Islet precursor cell (in vitro differentiated cells): ENCODE results near the gene ASS1.

ENCODE experiments used
- DNase-seq: peaks from one replicate; pipeline ENCODE4 v3.0.0-alpha.2; 2018

ASS1 gene

GRCh38 chr9:130437011-130437789 is 7.6 kb upstream of the ASS1 start:
- no peak for DNase-seq

- no peak for DNase-seq
Measured at GRCh38 chr9:130438382-130438981, 6.3 kb upstream of the ASS1 start.

- no peak for DNase-seq
Measured at GRCh38 chr9:130441031-130441430, 3.7 kb upstream of the ASS1 start.

GRCh38 chr9:130442746-130443455 is 1.9 kb upstream of the ASS1 start:
- DNase-seq = no peak

- no peak for DNase-seq
Measured at GRCh38 chr9:130443456-130443801, 1.3 kb upstream of the ASS1 start.

- DNase-seq = no peak
Measured at GRCh38 chr9:130443840-130444492, 795 bp upstream of the ASS1 start.

- DNase-seq = peak; percentile 78
Measured at GRCh38 chr9:130445268-130445983, 665 bp downstream of the ASS1 start.

- peak; percentile 78 for DNase-seq
Measured at GRCh38 chr9:130446101-130446861, 1.5 kb downstream of the ASS1 start.

- no peak for DNase-seq
Measured at GRCh38 chr9:130447193-130447816, 2.5 kb downstream of the ASS1 start.

GRCh38 chr9:130448035-130448624 is 3.4 kb downstream of the ASS1 start:
- peak; percentile 79 for DNase-seq

GRCh38 chr9:130448771-130449603 is 4.2 kb downstream of the ASS1 start:
- no peak for DNase-seq

- no peak for DNase-seq
Measured at GRCh38 chr9:130450344-130451003, 5.7 kb downstream of the ASS1 start.

- no peak for DNase-seq
Measured at GRCh38 chr9:130451004-130451390, 6.2 kb downstream of the ASS1 start.

- peak; percentile 95 for DNase-seq
Measured at GRCh38 chr9:130451509-130452388, 7.0 kb downstream of the ASS1 start.

- no peak for DNase-seq
Measured at GRCh38 chr9:130452835-130453234, 8.1 kb downstream of the ASS1 start.

GRCh38 chr9:130453487-130453886 is 8.7 kb downstream of the ASS1 start:
- DNase-seq = no peak

- no peak for DNase-seq
Measured at GRCh38 chr9:130454096-130454811, 9.5 kb downstream of the ASS1 start.

GRCh38 chr9:130454812-130455325 is 10.1 kb downstream of the ASS1 start:
- DNase-seq = no peak
